Mammary epithelial cell (primary cell): ENCODE measurements around the gene CCDC85C.

Source experiments
- EZH2 ChIP-seq: IDR thresholded peaks from 2 replicates; pipeline ENCODE4 v1.6.1; 2012; ENCODE audit warnings: low read length, inconsistent platforms, borderline replicate concordance
- TF ChIP-seq, protein P1 (sequence below), 2 donors: IDR thresholded peaks in 1 of 2; conservative IDR thresholded peaks in 1 of 2; 2 replicates each; pipeline ENCODE4 v1.5.1; 2011 to 2012; ENCODE audit warnings: inconsistent platforms in 2 of 2, low read length in 2 of 2, mild to moderate bottlenecking in 2 of 2, control low read depth in 1 of 2, low read depth in 1 of 2; ENCODE audit not compliant: insufficient read depth in 1 of 2; ENCODE audit errors: extremely low read depth in 1 of 2

DNA sequence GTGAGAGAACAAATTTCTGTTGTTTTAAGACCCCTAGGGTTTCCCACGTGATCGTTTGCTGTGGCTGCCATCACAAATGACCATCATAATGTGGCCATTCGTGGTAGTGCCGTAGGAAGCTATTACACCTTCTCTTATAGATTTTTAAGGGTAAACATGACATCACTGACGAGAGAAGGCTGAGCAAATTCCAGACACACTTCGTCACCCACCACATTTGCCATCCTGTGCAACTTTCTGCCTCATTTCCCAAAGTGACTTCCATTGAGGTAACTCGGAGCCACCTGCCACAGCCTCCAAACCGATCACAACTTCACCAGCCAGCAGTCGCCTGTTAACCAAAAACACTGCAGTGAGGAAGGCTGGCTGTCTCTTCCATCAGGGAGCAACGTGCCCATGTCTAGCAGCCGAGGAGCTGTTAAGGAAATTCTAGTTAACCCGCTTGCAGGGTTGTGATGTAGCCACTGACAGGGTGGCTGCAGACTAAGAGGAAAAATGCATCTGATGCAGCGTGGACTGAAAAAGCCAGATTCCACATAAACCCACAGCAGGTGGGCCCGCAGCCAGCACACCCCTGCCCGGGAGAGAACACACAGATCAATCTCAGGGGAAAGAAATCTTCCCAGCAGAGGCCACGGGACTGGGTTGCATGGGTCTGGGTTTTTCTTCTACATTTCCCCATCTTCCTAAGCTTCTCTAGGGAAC is 44.6 kb downstream of the CCDC85C start:
- TF ChIP-seq EZH2 = no peak
- TF ChIP-seq, protein P1, sequence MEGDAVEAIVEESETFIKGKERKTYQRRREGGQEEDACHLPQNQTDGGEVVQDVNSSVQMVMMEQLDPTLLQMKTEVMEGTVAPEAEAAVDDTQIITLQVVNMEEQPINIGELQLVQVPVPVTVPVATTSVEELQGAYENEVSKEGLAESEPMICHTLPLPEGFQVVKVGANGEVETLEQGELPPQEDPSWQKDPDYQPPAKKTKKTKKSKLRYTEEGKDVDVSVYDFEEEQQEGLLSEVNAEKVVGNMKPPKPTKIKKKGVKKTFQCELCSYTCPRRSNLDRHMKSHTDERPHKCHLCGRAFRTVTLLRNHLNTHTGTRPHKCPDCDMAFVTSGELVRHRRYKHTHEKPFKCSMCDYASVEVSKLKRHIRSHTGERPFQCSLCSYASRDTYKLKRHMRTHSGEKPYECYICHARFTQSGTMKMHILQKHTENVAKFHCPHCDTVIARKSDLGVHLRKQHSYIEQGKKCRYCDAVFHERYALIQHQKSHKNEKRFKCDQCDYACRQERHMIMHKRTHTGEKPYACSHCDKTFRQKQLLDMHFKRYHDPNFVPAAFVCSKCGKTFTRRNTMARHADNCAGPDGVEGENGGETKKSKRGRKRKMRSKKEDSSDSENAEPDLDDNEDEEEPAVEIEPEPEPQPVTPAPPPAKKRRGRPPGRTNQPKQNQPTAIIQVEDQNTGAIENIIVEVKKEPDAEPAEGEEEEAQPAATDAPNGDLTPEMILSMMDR (conservative IDR thresholded peaks at IDR 0.05 in 1 of 2, IDR thresholded peaks at IDR 0.05 in 1 of 2; ENCODE audit: extremely low read depth in 1 of 2, insufficient read depth in 1 of 2, low read depth in 1 of 2, low read length in 2 of 2) = no peak
